Measurements from ENCODE around the gene PIK3R2.
A peak's percentile ranks its signal among the peaks of the same experiment; 100 is the strongest.

PIK3R2 gene

DNA sequence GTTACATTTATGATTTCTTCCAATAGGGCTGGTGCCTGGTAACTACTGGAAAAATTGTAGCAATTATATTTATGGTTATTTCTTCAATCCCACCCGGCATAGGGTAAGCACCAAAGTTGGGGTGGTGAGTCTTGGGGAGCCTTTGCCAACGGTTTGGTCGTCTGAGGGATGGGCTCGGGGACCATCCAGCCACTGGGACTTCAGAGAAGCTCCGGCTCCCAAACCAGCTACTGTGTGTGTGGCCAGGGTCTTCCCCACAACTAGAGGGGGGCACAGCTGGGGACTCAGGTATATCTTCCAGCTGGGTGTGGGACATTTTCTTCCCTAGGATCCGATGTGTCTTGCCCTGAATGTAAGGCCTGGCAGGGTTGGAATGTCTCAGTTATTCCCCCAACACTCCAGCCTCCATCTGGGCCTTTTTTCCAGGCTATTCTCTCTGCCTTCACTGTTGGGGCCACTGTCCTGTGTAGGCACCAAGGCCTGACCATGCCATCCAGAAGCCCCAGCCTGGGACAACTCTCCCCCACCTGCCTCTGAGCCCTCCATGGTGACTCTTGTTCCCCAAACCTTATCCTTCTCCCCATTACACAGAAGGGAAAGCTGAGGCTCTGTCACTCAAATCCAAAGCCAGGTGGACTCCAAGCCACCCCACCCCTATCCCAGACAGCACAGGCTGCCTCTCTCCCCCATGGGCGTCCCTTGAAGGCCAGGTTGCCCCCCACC is 19.5 kb downstream of the PIK3R2 start:
- Histone ChIP-seq H3K9ac (ENCODE audit: low read length) (peak overlapping the region; percentile 84), H3K9me3 (ENCODE audit: insufficient read depth, low read length) (no peaks in the 10 kb centered on the region), H3K27ac (ENCODE audit: low read depth, low read length) (peak overlapping the region; percentile 93), H3K79me2 (ENCODE audit: insufficient read depth, low read length) (peaks cover 26% of the 10 kb centered on the region), H3K9me2 (replicated peaks; ENCODE audit: insufficient read depth, low read length) (no peaks in the 10 kb centered on the region), H2AFZ (ENCODE audit: low read depth, low read length, severe bottlenecking) (no peak overlapping the region), H3K27me3 (ENCODE audit: low read length) (no peaks in the 10 kb centered on the region), H3K36me3 (ENCODE audit: low read length) (peaks cover 17% of the 10 kb centered on the region), H3F3A (ENCODE audit: insufficient read depth) (peaks cover 41% of the 10 kb centered on the region), H3K4me2 (ENCODE audit: low read depth, low read length, poor library complexity, severe bottlenecking) (peak overlapping the region; percentile 55), H3K4me3 (ENCODE audit: insufficient read depth, low read length, poor library complexity, severe bottlenecking) (peak overlapping the region; percentile 42), H4K20me1 (ENCODE audit: low read depth, low read length) (peaks cover 4% of the 10 kb centered on the region; the same call in 1 of the 2 replicates)
- TF ChIP-seq EZH2phosphoT487 (conservative IDR thresholded peaks at IDR 0.05; ENCODE audit: low read length) = no peak
- TF ChIP-seq, protein P1, sequence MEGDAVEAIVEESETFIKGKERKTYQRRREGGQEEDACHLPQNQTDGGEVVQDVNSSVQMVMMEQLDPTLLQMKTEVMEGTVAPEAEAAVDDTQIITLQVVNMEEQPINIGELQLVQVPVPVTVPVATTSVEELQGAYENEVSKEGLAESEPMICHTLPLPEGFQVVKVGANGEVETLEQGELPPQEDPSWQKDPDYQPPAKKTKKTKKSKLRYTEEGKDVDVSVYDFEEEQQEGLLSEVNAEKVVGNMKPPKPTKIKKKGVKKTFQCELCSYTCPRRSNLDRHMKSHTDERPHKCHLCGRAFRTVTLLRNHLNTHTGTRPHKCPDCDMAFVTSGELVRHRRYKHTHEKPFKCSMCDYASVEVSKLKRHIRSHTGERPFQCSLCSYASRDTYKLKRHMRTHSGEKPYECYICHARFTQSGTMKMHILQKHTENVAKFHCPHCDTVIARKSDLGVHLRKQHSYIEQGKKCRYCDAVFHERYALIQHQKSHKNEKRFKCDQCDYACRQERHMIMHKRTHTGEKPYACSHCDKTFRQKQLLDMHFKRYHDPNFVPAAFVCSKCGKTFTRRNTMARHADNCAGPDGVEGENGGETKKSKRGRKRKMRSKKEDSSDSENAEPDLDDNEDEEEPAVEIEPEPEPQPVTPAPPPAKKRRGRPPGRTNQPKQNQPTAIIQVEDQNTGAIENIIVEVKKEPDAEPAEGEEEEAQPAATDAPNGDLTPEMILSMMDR (IDR thresholded peaks at IDR 0.05; ENCODE audit: insufficient read depth, low read length, poor library complexity, severe bottlenecking) = no peak

DNA sequence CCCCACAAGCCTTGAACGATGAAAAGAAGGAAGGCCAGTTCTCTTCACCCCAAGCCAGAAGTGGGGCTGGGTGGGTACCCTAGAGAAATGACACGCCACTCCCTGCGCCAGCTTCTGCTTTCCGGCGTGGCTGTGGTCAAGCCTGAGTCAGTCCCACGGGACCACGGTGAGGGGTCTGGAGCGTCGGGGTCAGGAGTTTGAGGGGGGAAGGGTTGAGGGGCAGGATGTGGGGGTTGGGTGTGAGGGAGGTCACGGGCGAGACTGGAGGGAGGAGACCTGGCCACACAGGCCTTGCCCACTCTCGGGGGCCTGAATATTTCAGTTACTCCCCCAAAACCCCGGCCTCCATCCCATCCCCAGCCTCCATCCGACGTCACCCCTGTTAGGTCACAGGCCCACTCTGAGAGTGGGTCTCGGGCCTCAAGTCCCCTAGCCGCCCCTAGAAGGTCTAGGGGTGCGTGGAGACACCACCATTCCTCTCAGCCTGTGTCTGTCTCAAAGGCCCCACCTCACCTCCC is 20.1 kb downstream of the PIK3R2 start:
- peak overlapping the region; percentile 84 for H3K9ac ChIP-seq (ENCODE audit: low read length)
- no peaks in the 10 kb centered on the region for H3K27me3 ChIP-seq (ENCODE audit: low read length)
- H3F3A ChIP-seq (ENCODE audit: insufficient read depth) = peaks cover 47% of the 10 kb centered on the region

DNA sequence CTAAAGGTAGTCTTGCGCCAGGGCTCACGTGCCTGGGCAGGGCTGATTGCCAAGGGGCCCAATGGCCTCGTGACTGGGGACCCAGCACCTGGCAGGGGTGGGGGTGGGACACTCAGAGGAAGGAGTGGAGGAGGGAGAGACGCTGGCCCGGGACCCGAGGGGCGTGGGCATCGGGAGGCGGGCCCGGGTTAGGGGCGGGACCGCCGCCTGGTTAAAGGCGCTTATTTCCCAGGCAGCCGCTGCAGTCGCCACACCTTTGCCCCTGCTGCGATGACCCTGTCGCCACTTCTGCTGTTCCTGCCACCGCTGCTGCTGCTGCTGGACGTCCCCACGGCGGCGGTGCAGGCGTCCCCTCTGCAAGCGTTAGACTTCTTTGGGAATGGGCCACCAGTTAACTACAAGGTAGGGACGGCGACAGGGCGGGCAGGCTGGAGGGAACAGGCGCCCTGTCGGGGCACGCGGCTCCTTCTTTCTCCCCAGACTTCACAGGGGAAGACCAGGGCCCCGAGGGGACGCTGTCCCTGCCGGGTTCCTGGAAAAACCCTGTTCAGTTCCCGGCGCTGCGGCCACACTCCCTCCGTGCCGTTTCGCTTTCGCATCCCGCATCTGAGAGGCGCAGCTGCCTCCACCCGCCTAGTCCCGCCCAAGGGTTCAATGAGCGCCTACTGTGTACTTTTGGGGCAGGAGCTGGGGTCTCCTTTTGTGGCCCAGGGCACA is 20.8 kb downstream of the PIK3R2 start, which contains the start of gene IFI30:
IFI30 (plus strand) TSS at position 242 of the 717 bp plus-strand sequence; CDS start at position 271, 29 bp downstream.
- Histone ChIP-seq H3K36me3 (ENCODE audit: low read length) (peaks cover 22% of the 10 kb centered on the region), H3K4me3 (ENCODE audit: insufficient read depth, low read length, poor library complexity, severe bottlenecking) (peak within 1 kb of the TSS; percentile 66), H3K9me2 (replicated peaks; ENCODE audit: insufficient read depth, low read length) (no peaks in the 10 kb centered on the region), H3K4me2 (ENCODE audit: low read depth, low read length, poor library complexity, severe bottlenecking) (peak within 1 kb of the TSS; percentile 98), H4K20me1 (ENCODE audit: low read depth, low read length) (peaks cover 4% of the 10 kb centered on the region; the same call in 1 of the 2 replicates), H3K27ac (ENCODE audit: low read depth, low read length) (peak within 1 kb of the TSS; percentile 93), H2AFZ (ENCODE audit: low read depth, low read length, severe bottlenecking) (no peak within 1 kb of the TSS), H3K9ac (ENCODE audit: low read length) (peak within 1 kb of the TSS; percentile 84), H3K79me2 (ENCODE audit: insufficient read depth, low read length) (peaks cover 26% of the 10 kb centered on the region), H3K9me3 (ENCODE audit: insufficient read depth, low read length) (no peaks in the 10 kb centered on the region), H3K27me3 (ENCODE audit: low read length) (no peaks in the 10 kb centered on the region), H3F3A (ENCODE audit: insufficient read depth) (peaks cover 53% of the 10 kb centered on the region)
- TF ChIP-seq EZH2phosphoT487 (conservative IDR thresholded peaks at IDR 0.05; ENCODE audit: low read length) = no peak
- TF ChIP-seq, protein P1 (IDR thresholded peaks at IDR 0.05; ENCODE audit: insufficient read depth, low read length, poor library complexity, severe bottlenecking) = no peak

More for the DNA sequence above, 20.1 kb downstream of the PIK3R2 start:
- Histone ChIP-seq H3K27ac (ENCODE audit: low read depth, low read length) (peak overlapping the region; percentile 93), H3K4me3 (ENCODE audit: insufficient read depth, low read length, poor library complexity, severe bottlenecking) (peak overlapping the region; percentile 42), H3K4me2 (ENCODE audit: low read depth, low read length, poor library complexity, severe bottlenecking) (peak overlapping the region; percentile 55), H3K9me2 (replicated peaks; ENCODE audit: insufficient read depth, low read length) (no peaks in the 10 kb centered on the region), H3K36me3 (ENCODE audit: low read length) (peaks cover 22% of the 10 kb centered on the region), H4K20me1 (ENCODE audit: low read depth, low read length) (peaks cover 4% of the 10 kb centered on the region; the same call in 1 of the 2 replicates), H3K9me3 (ENCODE audit: insufficient read depth, low read length) (no peaks in the 10 kb centered on the region), H3K79me2 (ENCODE audit: insufficient read depth, low read length) (peaks cover 26% of the 10 kb centered on the region), H2AFZ (ENCODE audit: low read depth, low read length, severe bottlenecking) (no peak overlapping the region)
- TF ChIP-seq, protein P1 (IDR thresholded peaks at IDR 0.05; ENCODE audit: insufficient read depth, low read length, poor library complexity, severe bottlenecking) = no peak

Data from SU-DHL-6 (cell line).